IPS-NIHi7 (cell line): Measurements from ENCODE around the gene ATP6V0E2.

Source experiments
- DNase-seq: peaks from one replicate; pipeline ENCODE4 v3.0.0; 2012; ENCODE audit warnings: mixed read lengths; ENCODE audit errors: extremely low spot score

The ATP6V0E2 gene

GRCh38 chr7:149838992-149839408 lies 34.8 kb upstream of the ATP6V0E2 start:
- no peak for DNase-seq

- DNase-seq: no peak
Observed at GRCh38 chr7:149839933-149840332, 33.8 kb upstream of the ATP6V0E2 start.

GRCh38 chr7:149843566-149843965 lies 30.2 kb upstream of the ATP6V0E2 start:
- DNase-seq: no peak

- DNase-seq: no peak
Observed at GRCh38 chr7:149844445-149844844, 29.3 kb upstream of the ATP6V0E2 start.

- no peak for DNase-seq
Observed at GRCh38 chr7:149845257-149845980, 28.4 kb upstream of the ATP6V0E2 start.

GRCh38 chr7:149846021-149846420 lies 27.7 kb upstream of the ATP6V0E2 start:
- DNase-seq: no peak

GRCh38 chr7:149846436-149847046 lies 27.2 kb upstream of the ATP6V0E2 start:
- no peak for DNase-seq

GRCh38 chr7:149849174-149849573 lies 24.6 kb upstream of the ATP6V0E2 start:
- no peak for DNase-seq

- no peak for DNase-seq
Observed at GRCh38 chr7:149850007-149850594, 23.7 kb upstream of the ATP6V0E2 start.

GRCh38 chr7:149850716-149851115 lies 23.1 kb upstream of the ATP6V0E2 start:
- no peak for DNase-seq

- DNase-seq: no peak
Observed at GRCh38 chr7:149851449-149851848, 22.3 kb upstream of the ATP6V0E2 start.

GRCh38 chr7:149853157-149853556 lies 20.6 kb upstream of the ATP6V0E2 start:
- no peak for DNase-seq

- DNase-seq: peak; percentile 73
Observed at GRCh38 chr7:149854611-149855360, 19.0 kb upstream of the ATP6V0E2 start.

- peak; percentile 72 for DNase-seq
Observed at GRCh38 chr7:149855361-149856305, 18.1 kb upstream of the ATP6V0E2 start.

- no peak for DNase-seq
Observed at GRCh38 chr7:149856583-149856982, 17.2 kb upstream of the ATP6V0E2 start.

- no peak for DNase-seq
Observed at GRCh38 chr7:149859369-149859768, 14.4 kb upstream of the ATP6V0E2 start.

- no peak for DNase-seq
Observed at GRCh38 chr7:149859876-149860275, 13.9 kb upstream of the ATP6V0E2 start.

GRCh38 chr7:149860821-149861727 lies 12.7 kb upstream of the ATP6V0E2 start:
- peak; percentile 81 for DNase-seq

GRCh38 chr7:149861728-149862045 lies 12.1 kb upstream of the ATP6V0E2 start:
- DNase-seq: no peak

- DNase-seq: no peak
Observed at GRCh38 chr7:149862156-149862555, 11.6 kb upstream of the ATP6V0E2 start.
